Tongue (tissue), 1 donor: Measurements from ENCODE around the gene CCR5AS.
"Not testable (repeated sequence)": the region's sequence is repeated elsewhere in the genome, so short reads cannot be mapped to it uniquely, and the experiment has no call there.

Source experiments
- DNase-seq: peaks from one replicate; pipeline ENCODE4 v3.0.0-alpha.2; 2015

CCR5AS gene

DNA sequence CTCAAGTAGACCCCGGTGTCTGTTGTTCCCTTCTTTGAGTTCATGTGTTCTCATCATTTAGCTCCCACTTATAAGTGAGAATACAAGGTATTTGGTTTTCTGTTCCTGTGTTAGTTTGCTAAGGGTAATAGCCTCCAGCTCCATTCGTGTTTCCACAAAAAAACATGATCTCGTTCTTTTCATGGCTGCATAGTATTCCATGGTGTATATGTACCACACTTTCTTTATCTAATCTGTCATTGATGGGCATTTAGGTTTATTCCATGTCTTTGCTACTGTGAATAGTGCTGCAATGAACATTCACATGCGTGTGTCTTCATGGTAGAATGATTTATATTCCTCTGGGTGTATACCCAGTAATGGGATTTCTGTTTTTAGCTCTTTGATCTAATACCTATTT is 4.0 kb downstream of the CCR5AS start:
- not testable (repeated sequence) for DNase-seq

DNA sequence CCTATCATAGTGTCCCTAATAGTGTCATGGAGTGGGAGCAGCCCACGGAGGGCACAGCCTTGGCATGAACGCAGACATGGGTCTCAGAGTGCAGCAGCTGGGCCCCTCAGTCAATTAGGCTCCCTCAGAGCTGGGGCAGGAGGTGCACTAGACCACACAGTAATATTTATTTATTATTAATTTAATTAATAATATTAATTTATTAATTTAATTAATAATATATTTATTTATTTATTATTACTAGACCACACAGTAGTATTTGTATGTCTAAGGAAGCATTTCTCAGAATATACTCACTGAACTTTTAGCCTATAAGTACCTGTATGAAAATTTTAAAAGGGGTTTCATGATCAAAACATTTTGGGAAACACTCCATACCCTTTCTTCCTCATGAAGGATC is 5.3 kb downstream of the CCR5AS start:
- DNase-seq: no peak

DNA sequence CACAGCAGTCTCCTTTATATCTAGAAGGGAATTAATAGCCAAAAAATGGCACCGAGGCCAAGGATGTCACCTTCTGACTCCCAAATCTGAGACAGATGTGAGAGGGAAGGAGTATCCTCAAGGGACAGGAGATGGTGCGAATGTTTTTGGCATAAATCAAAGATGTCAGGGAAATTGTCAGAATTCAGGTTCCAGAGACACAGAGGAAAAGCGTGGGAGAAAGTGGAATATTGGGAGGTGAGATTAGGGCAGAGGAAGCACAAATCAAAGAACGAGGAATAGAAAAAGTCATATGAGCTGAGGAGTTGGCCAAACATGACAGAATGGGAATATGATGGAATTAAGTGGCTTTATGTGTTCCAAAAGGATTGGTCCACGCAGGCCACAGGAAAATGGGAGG is 6.0 kb downstream of the CCR5AS start:
- DNase-seq: no peak

DNA sequence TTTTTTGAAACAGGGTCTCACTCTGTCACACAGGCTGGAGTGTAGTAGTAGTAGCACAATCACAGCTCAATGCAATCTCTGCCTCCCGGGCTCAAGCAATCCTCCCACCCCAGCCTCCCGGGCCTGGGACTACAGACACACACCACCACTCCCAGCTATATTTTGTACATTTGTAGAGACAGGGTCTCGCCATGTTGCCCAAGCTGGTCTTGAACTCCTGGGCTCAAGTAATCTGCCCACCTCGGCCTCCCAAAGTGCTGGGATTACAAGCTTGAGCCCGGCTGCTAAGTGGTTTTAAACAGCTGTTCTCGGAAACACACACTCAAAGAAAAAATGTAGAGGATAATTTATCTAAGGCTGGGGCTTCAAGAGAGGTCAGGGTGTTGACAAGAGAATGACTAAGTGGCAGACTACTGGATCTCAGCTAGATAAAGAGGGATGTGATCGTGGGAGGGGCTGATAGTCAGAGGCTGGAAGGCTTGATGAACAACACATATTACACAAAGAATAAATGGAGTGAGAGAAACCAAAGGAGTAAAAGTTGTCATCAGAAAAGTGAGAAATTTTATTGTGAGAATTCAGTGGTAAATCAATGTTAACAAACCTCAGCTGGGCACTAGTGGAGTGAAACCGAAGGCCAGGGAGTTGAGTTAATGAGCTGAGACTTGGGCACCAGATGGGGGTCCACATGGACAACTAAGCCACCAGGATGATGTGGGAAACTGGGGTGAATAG is 6.7 kb downstream of the CCR5AS start:
- DNase-seq: no peak

DNA sequence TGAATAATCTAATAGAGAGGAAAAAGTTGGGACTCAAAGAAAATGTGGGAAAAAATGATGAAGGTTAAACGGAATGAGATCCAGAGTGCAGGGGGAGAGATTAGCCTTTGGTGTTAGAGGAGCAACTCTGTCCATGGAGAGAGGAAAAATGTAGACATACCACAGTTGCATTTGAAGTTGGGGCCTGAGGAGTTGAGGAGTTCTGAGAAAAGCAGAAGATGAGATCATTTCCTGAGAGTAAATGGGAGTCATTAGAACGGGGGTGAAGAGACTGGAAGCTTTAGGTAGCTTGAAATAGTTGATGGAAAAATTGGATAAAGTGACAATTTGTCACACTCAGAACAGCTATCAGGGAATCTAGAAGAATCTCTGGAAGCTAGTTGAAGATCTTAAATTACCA is 7.3 kb downstream of the CCR5AS start:
- no peak for DNase-seq

DNA sequence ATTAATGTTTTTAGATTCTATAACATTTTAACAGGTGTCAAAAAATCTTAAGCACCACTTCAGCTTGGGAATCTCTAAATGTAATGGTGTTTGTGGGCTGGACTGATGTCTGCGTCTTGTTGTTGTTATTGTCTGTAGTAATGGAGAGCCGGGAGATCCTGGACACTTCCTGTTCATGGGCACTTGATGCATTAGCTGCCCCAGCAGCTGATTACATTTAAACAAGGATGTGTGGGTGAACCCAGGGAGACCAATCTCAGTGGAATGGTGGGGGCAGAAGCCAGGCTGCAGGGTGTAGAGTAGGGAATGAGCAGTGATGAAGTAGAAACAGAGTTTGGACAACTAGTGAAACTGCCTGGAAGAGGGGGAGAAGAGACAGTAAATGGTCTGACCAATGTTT is 7.8 kb downstream of the CCR5AS start:
- no peak for DNase-seq

DNA sequence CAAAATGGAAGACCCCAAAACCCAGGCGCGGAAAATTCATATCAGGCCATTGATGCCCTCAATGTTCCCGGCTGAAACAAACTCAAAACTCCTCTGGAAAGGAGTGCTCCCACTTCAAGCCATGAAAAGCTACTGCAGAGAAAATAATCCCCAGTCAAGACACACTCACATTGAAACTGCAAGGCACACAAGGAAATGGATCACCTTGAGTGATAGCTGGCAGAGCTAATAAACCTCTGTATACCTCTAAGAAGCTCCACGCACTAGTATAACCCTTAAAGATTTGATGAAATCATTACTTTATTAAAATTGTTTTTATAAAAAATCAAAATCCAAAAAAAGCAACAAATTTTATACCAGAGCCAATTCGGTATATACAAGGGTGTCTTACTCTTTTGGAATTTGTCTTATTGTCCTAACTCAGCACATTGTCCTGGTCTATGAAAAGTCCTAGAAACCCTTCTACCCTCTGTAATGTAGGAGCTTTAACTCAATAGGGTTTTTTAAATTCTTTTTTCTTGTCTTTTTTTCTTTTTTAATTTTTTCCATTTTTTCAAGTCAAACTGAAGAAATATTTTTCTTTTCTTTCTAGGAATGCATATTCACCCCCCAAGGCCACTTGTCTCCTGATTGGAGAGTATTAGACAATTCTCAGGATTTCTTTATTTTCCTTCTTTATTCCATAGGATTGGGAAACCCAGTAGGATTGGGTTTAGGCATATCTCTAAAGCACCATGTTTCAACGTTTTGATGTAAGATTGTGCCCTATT is 8.5 kb downstream of the CCR5AS start:
- no peak for DNase-seq

DNA sequence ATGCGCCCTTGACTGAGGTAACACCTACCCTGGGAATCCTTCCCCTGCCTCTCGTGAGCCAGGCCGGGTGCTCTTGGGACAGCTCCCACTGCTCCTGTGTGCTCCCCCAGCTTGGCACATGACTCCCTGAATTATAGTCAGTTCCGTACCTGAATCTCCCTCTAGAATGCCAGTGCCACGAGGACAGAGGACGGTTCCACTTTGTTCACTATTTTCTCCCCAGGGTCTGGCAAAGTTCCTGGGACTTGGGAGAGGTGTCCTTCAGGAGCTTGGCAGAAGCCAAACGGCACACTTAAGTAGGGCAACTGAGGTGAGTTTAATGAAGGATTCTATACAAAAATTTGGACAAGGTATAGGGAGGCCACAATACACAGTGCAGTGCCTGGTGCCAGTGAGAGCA is 9.8 kb downstream of the CCR5AS start:
- no peak for DNase-seq

DNA sequence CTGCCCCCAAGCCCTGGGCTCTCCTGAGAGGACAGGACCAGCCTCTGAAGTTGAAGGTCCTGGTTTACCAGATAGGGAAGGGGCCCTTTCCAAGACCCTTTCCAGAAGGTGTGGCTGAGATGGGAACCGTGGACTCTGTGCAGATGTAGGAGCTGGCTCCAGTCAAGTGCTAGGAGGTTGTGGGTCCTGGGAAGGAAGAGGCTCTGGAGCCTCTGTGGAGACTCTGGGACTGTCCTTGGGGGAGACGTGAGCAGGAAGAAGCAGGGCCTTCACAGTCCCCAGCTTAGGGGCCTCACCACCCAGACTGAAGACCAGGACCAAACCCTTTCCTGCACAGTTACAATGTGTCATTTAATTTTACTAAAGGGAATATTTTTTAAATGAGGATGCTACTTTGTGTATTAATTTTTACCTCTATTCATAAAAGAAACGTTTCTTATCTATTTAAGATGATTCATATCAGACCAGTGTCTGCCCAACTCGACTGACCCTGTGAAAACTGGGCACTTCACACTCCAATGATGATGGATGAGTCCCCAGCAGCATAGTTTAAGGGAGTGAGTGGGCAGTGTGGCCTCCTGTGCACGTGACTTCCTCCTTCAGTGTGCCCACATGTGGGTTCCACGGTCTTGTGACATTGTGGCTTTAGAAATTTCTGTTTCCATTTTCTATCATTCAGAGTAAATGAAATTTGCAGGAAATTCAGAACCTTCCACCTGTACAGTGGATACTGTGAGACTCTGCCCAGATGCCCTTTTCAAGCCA is 10.9 kb downstream of the CCR5AS start:
- DNase-seq: no peak

DNA sequence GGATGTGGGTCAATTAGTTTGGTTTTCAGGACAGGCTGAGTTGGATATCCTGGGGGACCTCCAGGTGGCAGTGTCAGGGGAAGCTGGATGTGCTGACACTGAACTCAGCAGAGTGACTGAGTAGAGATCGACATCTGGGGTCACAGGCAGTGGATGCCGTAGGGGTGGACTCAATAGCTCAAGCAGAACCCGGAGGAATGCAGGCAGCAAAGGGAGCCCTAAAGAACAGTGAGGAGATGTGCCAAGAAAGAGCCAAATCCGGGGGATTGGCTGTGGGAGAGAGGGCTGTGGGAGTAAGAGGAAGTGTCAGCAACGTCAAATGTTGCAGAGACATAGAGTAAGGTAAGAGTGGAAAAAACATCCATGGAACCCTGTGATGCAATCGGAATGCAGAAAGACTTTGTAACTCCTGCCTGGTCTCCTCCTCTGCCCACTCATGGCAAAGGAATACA is 11.6 kb downstream of the CCR5AS start:
- DNase-seq: no peak

DNA sequence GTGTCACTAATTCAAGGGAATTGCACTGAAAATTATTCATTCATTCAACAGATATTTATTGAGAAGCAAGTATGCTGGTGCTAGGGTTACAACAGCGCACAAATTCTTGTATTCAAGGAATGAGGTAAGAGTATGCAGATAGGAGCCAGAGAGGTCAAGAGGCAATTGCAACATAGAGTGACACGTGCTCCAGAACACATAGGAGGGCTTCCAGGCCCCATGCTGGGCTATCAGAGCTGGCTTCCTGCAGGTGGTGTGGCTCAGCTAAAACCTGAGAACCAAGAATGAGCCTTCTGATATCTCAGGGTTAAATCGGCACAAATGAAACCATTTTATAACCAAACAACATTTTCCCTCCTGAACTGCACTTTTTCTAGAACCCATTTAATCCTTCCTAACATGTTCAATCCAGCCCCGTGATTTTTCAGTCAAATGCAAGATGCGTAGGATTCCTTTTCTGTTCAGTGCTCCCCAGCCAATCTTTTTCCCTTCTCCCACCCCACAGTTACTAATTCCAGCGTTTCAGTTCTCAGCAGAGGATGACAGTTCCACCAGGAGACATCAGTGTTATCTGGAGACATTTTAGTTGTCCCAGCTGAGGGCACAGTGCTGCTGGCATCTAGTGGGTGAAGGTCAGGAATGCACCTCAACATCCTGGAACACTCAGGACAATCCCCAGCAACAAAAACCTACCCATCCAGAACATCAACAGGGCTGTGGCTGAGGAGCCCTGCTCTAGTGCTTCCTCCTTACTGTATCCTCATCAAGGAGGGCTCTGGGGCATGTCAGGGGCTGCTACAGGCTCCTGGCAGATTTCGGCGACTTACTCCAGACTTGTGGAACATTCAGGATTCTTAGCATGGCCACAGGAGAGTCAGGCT is 13.1 kb downstream of the CCR5AS start:
- no peak for DNase-seq

DNA sequence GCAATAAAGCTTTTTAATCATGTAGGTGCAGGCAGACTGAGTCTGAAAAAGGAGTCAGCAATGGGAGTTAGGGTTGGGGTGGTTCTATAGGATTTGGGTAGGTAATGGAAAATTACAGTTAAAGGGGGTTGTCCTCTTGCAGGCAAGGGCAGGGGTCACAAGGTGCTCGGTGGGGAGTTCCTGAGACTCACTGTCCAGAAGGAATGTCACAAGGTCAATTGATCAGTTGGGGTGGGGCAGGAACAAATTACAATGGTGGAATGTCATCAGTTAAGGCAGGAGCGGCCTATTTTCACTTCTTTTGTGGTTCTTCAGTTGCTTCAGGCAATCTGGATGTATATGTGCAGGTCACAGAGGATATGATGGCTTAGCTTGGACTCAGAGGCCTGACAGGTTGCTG is 13.9 kb downstream of the CCR5AS start:
- DNase-seq: no peak

DNA sequence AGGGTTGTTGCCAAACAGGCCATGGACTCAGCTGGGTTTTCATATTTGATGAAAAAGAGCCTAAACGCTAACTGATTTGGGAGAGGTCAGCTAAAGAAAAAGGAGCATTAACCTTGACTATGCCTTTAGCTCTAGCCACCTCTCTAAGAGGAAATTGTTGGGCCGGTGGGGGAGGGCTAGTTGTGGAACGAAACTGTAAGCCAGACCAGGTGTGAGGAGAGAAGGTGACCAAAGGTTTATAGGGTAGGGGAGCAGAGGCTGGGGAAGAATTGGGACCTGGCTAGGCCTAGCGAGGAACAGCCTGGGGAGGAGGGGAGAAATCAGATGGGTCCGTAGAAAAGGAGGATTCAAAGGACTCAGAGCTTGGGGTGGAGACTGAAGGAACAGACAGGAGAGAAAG is 15.3 kb downstream of the CCR5AS start:
- not testable (repeated sequence) for DNase-seq

DNA sequence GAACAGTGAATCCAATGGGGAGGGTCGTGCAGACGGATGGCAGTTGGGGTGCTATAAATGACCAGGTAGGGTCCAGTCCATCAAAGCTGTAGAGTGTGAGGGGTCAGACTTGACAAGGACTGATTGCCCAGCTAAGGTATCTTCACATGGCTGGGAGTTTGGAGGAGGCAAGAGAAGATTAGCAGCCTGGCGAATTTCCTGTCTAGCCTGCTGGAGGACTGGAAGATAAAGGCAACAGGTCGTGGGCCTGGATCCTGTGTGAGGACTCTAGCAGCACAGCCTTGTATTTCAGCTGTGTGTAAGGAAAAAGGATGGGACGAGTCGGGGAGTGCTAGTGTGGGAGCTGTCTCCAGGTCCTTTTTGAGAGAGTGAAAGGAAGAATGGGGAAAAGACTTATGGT is 17.6 kb downstream of the CCR5AS start:
- no peak for DNase-seq

DNA sequence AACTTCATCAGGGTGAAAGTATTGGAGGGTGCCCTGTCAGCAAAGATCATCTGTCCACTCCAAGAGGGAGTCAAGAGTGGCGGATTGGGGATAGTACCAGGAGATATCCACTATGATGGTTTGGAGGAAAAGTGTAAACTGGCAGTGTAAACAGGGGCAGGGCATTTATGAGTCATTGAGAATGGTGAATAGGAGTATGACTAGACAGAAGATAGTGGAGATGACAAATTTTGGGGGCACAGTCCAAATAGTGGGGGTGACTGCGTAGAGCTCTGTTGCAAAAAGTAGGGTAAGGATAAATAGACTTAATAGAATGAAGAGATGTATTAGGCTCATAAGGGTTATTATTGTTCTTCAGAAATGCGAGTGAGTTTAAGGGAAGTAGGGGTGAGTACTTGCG is 18.0 kb downstream of the CCR5AS start:
- DNase-seq: not testable (repeated sequence)

DNA sequence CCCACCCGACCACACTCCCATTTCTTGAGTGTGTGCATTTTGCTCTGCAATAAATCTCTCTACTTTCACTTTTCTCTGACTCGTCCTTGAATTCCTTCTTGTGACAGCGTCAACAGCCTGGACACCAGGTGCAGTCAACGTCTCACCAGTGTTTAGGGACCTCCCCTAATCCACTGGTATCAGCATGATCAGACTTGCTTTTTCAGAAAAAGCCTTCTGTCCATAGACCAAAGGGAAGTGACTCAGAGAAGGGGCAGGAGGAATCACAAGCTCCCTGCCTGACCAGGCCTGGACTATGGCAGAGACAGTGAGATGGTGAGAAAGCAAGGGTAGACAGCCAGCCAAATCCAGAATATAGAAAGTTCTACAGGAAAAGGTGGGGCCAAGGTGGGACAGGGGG is 20.7 kb downstream of the CCR5AS start:
- DNase-seq: no peak

DNA sequence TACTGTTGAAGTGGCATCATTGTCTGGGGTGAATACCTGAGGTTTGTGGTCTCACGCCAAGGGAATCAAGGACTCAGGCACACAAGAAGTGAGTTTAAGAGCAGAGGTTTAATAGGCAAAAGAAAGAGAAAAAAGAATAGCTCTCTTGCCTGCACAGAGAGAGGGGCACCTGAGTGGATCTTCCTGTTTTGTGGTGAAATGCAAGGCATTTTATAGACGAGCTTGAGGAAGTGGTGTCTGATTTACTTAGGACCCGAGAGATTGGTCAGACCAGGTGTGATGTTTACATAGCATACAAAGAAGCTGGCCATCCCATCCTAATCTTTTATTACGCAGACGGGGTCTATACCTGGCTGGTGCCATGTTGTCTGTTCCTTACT is 22.9 kb downstream of the CCR5AS start:
- no peak for DNase-seq

DNA sequence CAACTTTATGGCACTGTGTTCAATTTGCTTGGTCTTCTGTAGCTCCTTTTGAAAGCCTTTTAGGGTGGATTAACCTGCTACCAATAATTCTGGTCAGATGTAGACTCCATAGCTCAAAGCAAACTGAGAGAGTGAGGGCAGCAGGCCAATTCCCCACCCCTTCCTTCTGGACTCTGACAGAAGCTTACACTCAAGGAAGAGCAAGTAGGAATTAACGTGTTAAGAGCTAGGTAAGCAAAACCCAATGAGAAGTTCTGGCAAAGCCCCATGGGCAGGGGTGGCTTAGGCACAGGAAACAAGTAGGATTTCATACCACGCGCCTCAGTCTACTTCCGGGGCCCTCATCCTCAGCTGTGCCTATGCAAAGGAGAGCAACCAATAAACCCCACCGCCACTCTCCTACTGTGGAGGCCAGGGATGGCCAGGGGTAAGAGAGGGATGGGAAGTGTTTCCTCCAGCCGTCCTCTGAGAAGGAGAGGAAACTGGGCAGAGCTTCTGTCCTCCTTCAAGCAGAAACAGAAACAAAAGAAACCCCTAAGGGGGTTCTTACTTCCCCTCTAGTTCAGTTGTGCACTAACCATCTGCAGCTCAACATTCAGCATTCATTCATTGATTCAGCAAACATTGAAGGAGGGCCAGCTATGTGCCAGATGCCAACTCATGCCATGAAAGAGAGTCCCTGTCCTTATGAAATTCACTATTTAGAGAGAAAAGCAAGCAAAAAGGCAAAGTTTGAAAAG is 23.5 kb downstream of the CCR5AS start:
- no peak for DNase-seq

DNA sequence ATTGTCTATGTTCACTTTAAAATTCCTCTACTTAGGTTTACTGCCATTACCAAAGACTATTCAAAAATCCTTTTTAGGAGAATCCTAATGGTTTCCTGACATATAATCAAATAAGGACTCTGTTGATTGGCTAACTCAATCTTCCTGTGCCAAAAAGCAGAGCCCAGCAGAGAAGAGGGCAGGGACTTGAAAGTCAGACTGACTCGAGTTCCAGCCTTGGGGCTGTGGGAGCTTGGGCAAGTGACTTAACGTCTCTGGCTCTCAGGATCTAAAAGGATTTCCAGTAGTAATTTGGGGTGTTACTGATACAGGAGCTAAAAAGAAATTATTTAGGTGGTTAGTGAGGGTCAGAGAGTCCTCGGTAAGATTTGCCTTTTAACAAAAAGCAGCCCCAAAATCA is 25.2 kb downstream of the CCR5AS start:
- DNase-seq: no peak

DNA sequence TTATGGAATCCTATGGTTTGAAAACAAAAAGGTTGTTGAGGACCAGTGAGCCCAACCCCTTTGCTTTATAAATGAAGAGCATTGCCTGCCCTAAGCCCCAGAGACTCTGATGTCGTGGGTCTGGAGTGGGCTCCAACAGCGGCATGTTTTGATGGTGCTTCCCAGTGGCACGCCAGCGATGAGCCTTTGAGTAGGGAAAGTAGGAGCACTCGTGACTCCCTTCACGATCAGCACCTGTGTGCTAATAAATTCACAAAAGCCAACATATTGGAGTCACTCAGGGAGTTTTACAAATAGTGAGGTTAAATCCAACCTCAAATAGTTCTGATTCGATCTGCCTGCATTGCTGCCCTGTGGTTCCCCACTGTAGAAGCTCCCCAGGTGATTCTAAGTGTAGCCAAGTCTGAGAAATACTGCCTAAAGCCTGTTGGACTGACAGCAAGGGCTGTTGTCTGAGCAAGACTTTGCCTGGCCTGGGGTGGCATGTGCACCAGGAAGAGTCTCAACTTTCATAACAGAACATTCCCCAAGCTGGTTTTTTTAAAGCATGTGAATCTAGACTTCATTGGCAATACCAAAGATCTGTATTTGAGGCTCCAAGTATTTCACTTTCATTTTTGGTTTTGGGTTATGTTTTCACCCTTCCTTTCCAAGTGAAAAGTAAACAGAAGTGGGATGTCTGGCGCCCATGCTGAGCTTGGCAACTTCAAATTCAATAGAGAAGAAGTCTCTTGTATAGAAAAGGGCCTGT is 26.2 kb downstream of the CCR5AS start:
- DNase-seq: peak; percentile 31
